Measurements from ENCODE around the gene TSHZ3. TPM values are rescaled to one million over a fixed set of nuclear protein-coding genes. Genes with fewer than 3 reads are reported as not detected.
A peak's percentile ranks its signal among the peaks of the same experiment; 100 is the strongest.

The TSHZ3 gene
- total and polyA plus RNA-seq, 4 donors = 1.9 to 12.9 (median 7.0) TPM

DNA sequence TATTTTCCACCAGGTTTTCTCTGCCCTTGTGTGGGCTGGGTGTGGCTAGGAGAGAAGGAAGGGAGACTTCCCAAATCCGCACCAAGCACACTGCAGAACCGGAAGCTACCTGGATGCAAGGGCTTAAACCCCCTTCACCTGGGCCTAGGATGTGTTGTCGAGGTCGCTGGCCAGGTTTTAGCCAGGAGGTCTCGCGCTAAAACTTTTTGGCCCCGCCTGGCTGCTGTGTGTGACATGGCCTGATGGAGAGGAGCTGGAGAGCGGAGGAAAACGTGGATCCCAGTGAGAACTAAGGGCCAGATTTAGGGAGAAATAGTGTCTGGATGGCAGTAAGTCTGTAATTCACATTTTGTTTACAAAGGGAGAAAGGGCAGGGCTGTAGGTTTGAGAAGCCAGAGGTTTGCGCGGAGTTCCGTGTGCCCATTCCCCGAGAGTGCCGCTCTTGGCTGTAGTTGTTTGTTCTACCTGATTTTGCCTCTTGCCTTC is 3.1 kb upstream of the TSHZ3 start:
- H3K36me3 ChIP-seq (ENCODE audit: control insufficient read depth in 4 of 4, insufficient read depth in 4 of 4, low read length in 4 of 4) = peaks cover 0 to 11% (median 0%) of the 10 kb centered on the region in 4 donors
- ATAC-seq (ENCODE audit: insufficient read depth, low FRiP score) (no peak), DNase-seq (peak in 1 of 3 donors; percentile 56)
- H3K27me3 ChIP-seq (ENCODE audit: control insufficient read depth in 3 of 3, insufficient read depth in 3 of 3, low read length in 2 of 3) = peaks cover 0 to 64% (median 16%) of the 10 kb centered on the region in 3 donors
- H3K4me3 ChIP-seq = no peak overlapping the region
- H3K27ac ChIP-seq (ENCODE audit: low read depth in 1 of 2, low read length in 1 of 2) = no peak overlapping the region
- peaks cover 0 to 44% (median 12%) of the 10 kb centered on the region in 5 donors for H3K4me1 ChIP-seq (ENCODE audit: control insufficient read depth in 5 of 5, insufficient read depth in 5 of 5, low read length in 5 of 5)
- TF ChIP-seq, protein P1, sequence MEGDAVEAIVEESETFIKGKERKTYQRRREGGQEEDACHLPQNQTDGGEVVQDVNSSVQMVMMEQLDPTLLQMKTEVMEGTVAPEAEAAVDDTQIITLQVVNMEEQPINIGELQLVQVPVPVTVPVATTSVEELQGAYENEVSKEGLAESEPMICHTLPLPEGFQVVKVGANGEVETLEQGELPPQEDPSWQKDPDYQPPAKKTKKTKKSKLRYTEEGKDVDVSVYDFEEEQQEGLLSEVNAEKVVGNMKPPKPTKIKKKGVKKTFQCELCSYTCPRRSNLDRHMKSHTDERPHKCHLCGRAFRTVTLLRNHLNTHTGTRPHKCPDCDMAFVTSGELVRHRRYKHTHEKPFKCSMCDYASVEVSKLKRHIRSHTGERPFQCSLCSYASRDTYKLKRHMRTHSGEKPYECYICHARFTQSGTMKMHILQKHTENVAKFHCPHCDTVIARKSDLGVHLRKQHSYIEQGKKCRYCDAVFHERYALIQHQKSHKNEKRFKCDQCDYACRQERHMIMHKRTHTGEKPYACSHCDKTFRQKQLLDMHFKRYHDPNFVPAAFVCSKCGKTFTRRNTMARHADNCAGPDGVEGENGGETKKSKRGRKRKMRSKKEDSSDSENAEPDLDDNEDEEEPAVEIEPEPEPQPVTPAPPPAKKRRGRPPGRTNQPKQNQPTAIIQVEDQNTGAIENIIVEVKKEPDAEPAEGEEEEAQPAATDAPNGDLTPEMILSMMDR (IDR thresholded peaks at IDR 0.05; ENCODE audit: control extremely low read depth, extremely low read depth) = no peak
- peaks cover 0 to 4% (median 0%) of the 10 kb centered on the region in 4 donors for H3K9me3 ChIP-seq (ENCODE audit: control insufficient read depth in 4 of 4, insufficient read depth in 3 of 4, low read length in 3 of 4)
- peak overlapping the region in 1 of 2 donors; percentile 7 for H3K9ac ChIP-seq (ENCODE audit: insufficient read depth in 1 of 2, low read length in 2 of 2)
- 22 to 41% methylated on average over 14 of the region's 14 CpGs for WGBS, 2 donors

DNA sequence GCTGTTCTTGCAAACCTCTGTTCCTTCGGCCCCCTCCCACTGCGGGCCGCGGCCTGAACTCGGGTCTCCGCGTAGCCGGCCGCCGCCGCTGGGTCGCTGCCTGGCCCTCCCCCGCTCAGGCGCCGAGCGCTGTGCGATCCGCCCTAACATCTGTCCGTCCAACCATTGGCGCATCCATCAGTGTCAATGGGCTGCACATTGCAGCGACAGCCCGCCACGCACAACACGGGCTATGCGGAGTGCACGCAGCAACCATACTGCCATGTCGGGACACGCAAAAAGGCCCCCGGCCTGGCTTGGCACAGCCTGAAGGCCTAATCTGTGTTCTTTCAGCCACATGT is 2.6 kb upstream of the TSHZ3 start:
- Histone ChIP-seq H3K9me3 (ENCODE audit: control insufficient read depth in 4 of 4, insufficient read depth in 3 of 4, low read length in 3 of 4) (peaks cover 0 to 4% (median 0%) of the 10 kb centered on the region in 4 donors), H3K27me3 (ENCODE audit: control insufficient read depth in 3 of 3, insufficient read depth in 3 of 3, low read length in 2 of 3) (peaks cover 0 to 60% (median 16%) of the 10 kb centered on the region in 3 donors), H3K36me3 (ENCODE audit: control insufficient read depth in 4 of 4, insufficient read depth in 4 of 4, low read length in 4 of 4) (peaks cover 0 to 11% (median 0%) of the 10 kb centered on the region in 4 donors), H3K4me1 (ENCODE audit: control insufficient read depth in 5 of 5, insufficient read depth in 5 of 5, low read length in 5 of 5) (peaks cover 0 to 50% (median 12%) of the 10 kb centered on the region in 5 donors), H3K9ac (ENCODE audit: insufficient read depth in 1 of 2, low read length in 2 of 2) (peak overlapping the region in 1 of 2 donors; percentile 7), H3K4me3 (peak overlapping the region; percentile 27), H3K27ac (ENCODE audit: low read depth in 1 of 2, low read length in 1 of 2) (no peak overlapping the region)
- TF ChIP-seq, protein P1 (IDR thresholded peaks at IDR 0.05; ENCODE audit: control extremely low read depth, extremely low read depth) = no peak
- DNase-seq (peak in 1 of 3 donors; percentile 58), ATAC-seq (ENCODE audit: insufficient read depth, low FRiP score) (no peak)
- WGBS, 2 donors = 3 to 7% methylated on average over 29 of the region's 29 CpGs

DNA sequence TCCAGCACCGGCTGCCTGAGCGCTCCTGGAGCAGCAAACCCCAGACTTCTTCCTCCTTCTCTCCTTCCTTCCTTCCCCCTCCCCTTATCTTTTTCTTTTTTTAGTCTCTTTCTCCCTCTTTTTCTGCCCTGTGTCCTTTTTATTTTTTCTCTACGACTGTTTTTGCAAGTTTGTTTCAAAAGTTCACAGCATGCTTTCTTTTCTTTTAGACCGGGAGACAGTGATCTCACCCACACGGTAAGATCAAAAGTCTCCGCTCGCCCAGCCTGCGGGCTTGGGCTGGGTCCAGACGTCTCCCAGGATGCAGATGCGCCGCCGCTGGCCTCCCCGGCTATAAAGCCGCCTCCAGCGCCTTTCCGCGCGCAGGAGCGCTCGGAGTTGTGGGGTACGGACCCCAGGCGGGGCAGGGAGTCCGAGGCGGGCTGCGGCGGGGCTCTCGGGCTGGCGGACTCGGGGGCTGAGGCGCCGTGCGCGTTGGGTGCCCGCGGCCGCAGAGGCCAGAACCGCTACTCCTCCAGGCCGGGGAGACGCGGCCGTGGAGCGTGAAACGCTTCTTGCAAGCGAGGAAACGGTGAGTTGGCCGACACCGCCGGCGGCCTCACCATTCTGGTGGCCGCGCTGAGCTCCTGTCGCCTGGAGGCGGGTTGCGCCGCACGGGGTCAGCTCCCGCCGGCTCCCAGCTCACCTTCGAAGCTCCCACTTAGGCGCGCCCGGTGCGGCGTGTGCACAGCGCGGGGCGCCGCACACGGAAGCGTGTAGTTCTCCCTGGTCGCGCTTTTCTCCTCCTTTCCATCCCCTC is 2.0 kb upstream of the TSHZ3 start:
- peak overlapping the region; percentile 86 for H3K4me3 ChIP-seq
- H3K27me3 ChIP-seq (ENCODE audit: control insufficient read depth in 3 of 3, insufficient read depth in 3 of 3, low read length in 2 of 3) = peaks cover 0 to 57% (median 14%) of the 10 kb centered on the region in 3 donors
- WGBS, 2 donors = 1% methylated on average over 58 to 72 of the region's 72 CpGs
- DNase-seq (peak; percentile 58 to 67 (median 61)), ATAC-seq (ENCODE audit: insufficient read depth, low FRiP score) (no peak)
- H3K27ac ChIP-seq (ENCODE audit: low read depth in 1 of 2, low read length in 1 of 2) = peak overlapping the region; percentile 4 to 55
- H3K4me1 ChIP-seq (ENCODE audit: control insufficient read depth in 5 of 5, insufficient read depth in 5 of 5, low read length in 5 of 5) = peaks cover 0 to 55% (median 12%) of the 10 kb centered on the region in 5 donors
- H3K36me3 ChIP-seq (ENCODE audit: control insufficient read depth in 4 of 4, insufficient read depth in 4 of 4, low read length in 4 of 4) = peaks cover 0 to 11% (median 0%) of the 10 kb centered on the region in 4 donors
- peaks cover 0 to 4% (median 0%) of the 10 kb centered on the region in 4 donors for H3K9me3 ChIP-seq (ENCODE audit: control insufficient read depth in 4 of 4, insufficient read depth in 3 of 4, low read length in 3 of 4)
- peak overlapping the region in 1 of 2 donors; percentile 58 for H3K9ac ChIP-seq (ENCODE audit: insufficient read depth in 1 of 2, low read length in 2 of 2)
- TF ChIP-seq, protein P1 (IDR thresholded peaks at IDR 0.05; ENCODE audit: control extremely low read depth, extremely low read depth) = no peak

All from lung (tissue), 12 donors.